ENCODE results near the gene IRX6.

Gene IRX6

GRCh38 chr16:55364811-55365210, 40.8 kb downstream of the IRX6 start:
- in situ Hi-C loops (cut with HindIII; ENCODE audit: low sequenced_read_pairs), result no loop called here

- in situ Hi-C loops (cut with HindIII; ENCODE audit: low sequenced_read_pairs), result no loop called here
Observed at GRCh38 chr16:55367301-55367811, 43.4 kb downstream of the IRX6 start.

- in situ Hi-C loops (cut with HindIII; ENCODE audit: low sequenced_read_pairs), result no loop called here
Observed at GRCh38 chr16:55367866-55368603, 44.0 kb downstream of the IRX6 start.

- in situ Hi-C loops (cut with HindIII; ENCODE audit: low sequenced_read_pairs), result no loop called here
Observed at GRCh38 chr16:55369151-55369550, 45.1 kb downstream of the IRX6 start.

GRCh38 chr16:55370762-55371482, 46.9 kb downstream of the IRX6 start:
- in situ Hi-C loops (cut with HindIII; ENCODE audit: low sequenced_read_pairs), result no loop called here

GRCh38 chr16:55372792-55373488, 48.9 kb downstream of the IRX6 start:
- in situ Hi-C loops (cut with HindIII; ENCODE audit: low sequenced_read_pairs), result no loop called here

- in situ Hi-C loops (cut with HindIII; ENCODE audit: low sequenced_read_pairs), result no loop called here
Observed at GRCh38 chr16:55373489-55373832, 49.5 kb downstream of the IRX6 start.

- in situ Hi-C loops (cut with HindIII; ENCODE audit: low sequenced_read_pairs), result no loop called here
Observed at GRCh38 chr16:55376045-55376444, 52.0 kb downstream of the IRX6 start.

GRCh38 chr16:55376567-55377167, 52.7 kb downstream of the IRX6 start:
- in situ Hi-C loops (cut with HindIII; ENCODE audit: low sequenced_read_pairs), result no loop called here

- in situ Hi-C loops (cut with HindIII; ENCODE audit: low sequenced_read_pairs), result no loop called here
Observed at GRCh38 chr16:55377840-55378239, 53.8 kb downstream of the IRX6 start.

GRCh38 chr16:55378616-55379015, 54.6 kb downstream of the IRX6 start:
- in situ Hi-C loops (cut with HindIII; ENCODE audit: low sequenced_read_pairs), result no loop called here

GRCh38 chr16:55379371-55379770, 55.4 kb downstream of the IRX6 start:
- in situ Hi-C loops (cut with HindIII; ENCODE audit: low sequenced_read_pairs), result no loop called here

GRCh38 chr16:55379876-55380390, 55.9 kb downstream of the IRX6 start:
- in situ Hi-C loops (cut with HindIII; ENCODE audit: low sequenced_read_pairs), result no loop called here
